Measurements from ENCODE around the gene TMEM63C.

GRCh38 chr14:77271113-77271710 is 89.6 kb downstream of the TMEM63C start, which contains the start of gene NGB:
- no peak for TF ChIP-seq CTCF (IDR thresholded peaks at IDR 0.05; ENCODE audit: insufficient read depth, low read length, poor library complexity, severe bottlenecking)
- TF ChIP-seq EZH2phosphoT487 (conservative IDR thresholded peaks at IDR 0.05; ENCODE audit: low read length) = no peak
